NCI-H446 (cell line): Measurements from ENCODE around the gene TMEM17.

ENCODE experiments used
- DNase-seq, 2 experiments: peaks; one replicate each; lab custom pipeline; 2025; lab: John Stamatoyannopoulos, UW

TMEM17 gene

DNA sequence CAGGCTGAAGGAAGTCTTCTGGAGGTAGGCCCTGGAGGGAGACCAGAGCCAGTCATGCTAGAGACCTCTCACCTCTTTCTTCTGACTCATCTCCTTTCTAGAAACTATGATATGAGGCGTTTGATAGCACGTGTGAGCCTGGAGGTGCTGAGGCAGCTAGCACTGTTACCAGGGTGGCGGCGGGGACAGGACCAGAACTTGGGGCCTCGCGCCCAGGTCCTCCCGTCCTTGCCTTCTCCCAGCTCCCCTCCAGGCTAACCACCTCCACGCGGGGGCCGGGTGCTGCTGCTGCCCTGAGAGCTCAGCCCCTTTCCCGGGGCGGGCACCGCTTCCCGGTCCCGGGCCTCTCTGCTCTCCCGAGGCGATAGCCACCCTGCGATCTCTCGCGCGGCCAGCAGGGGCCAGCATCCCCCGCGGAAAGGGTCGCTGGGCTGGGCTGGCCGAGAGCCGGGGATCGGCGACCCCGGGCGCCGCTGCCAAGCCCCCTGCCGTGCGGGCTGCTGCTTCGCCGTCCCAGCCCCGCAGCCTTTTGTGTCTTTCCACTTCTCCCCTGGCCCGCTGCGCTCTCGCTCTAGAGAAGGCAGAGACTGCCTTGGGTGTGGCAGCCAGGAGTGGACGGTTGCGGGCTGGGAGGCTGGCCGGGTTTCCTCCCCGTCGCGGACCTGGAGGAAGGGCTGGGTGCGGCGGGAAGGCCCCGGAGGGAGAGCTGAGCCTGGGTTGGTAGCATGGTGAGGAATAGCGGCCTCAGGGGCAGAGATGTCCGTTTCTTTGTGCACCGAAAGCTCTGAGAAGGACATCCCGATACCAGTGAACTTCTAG, 49.1 kb downstream of the TMEM17 start:
- DNase-seq: peak; percentile 37 to 85

DNA sequence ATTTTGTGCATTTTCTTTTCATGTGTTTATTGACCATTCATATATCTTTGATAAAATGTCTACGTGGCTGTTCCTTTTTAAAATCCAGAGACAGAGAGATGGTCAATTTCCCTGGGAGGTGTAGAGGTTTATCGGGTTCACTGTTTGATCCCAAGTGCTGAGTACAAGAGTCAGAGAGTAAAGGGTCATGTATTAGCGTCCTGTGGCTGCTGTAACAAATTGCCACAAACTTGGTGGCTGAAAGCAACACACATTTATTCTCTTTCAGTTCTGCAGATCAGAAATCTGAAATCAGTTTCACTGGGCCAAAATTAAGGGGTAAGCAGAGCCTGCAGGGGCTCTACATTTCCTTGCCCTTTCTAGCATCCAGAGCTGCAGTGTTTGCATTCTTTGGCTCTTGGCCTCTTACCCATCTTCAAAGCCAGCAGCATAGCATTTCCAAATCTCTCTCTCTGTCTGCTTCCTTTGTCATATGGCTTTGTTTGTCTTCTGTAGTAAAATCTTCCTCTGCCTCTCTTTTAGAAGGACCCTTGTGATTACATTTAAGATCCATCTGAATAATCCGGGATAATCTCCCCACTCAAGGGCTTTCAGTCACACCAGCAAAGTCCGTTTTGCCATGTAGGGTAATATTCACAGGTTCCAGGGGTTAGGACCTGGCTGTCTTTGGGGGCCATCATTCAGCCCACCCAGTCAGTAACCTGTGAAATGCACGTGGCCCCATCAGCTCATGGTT, 49.9 kb downstream of the TMEM17 start:
- DNase-seq: no peak

DNA sequence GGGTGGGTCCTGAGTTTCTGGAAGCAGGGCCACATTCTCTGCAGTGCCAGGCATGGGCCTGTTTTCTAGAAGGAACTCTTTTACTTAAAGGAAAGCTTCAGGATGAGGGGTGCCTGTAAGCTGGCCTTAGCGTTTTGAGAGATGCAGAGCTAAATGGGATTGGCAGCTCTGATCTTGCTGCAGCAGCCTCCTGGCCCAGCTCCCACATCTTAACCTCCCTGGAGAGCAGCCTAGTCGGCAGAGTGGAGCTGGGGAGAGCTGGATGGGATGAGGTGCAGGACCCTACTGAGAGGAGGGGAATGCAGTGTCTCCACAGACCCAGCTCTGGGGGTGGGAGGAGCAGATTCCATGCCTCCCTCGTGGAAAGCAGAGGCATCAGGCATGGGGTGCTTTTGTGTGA, 52.0 kb downstream of the TMEM17 start:
- no peak for DNase-seq

DNA sequence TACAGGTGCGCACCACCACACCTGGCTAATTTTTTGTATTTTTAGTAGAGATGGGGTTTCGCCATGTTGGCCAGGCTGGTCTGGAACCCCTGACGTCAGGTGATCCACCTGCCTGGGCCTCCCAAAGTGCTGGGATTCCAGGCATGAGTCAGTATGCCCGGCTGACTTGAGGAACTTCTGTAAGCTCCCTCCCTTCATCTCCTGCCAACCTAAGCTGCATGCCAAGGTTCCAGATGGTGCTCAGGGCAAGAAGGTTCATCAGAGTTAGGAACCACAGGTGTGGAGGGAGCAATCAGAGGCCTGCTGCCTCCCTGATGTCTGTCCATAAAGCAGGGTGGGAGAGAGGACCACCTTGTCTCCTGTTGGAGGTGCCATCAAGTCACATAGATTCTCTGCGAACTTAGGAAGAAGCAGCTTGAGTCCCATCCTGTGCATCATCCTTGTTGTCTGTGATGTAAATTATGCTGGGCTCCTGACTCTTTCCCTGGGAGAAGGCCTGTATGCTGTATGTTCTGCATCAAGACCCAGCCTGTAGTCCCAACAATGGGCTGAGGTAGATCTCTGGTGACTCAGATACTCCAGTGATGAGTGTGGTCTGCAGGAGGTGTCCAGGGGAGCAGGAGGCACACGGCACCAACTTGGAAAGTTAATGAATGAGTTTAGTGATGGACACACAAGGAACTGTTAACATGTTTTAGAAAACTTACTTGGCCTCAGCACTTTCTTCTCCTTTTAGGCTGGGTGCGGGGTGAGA, 53.1 kb downstream of the TMEM17 start:
- DNase-seq: no peak

DNA sequence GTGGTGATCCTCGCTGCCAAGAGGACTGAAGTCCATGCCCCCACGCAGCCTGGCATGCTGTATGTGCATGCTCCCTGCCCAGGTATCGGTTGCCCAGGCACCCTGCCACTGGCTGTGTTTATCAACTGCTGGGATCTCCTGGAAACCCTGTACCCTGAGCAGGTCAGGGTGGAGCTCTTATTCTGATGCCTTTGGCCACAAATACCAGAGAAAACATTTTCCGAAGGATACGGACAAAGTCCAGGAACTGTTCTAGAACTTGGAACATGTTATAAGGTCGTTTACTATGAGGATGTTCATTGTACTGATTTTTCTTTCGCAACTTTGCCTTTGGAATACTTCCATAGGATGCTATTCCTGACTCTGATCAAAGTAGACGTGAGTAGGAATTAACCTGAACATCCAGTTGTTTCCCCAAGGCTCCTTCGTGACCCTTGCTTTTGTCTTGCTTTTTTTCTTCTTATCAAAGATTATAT, 55.2 kb downstream of the TMEM17 start:
- DNase-seq: no peak
